HG03025 (cell line): ENCODE data around the gene ASB2.

Source experiments
- ATAC-seq: cut with Tn5 transposase; IDR thresholded peaks from one replicate; pipeline ENCODE4 v1.9.1; 2021; ENCODE audit warnings: mild to moderate bottlenecking, moderate library complexity; ENCODE audit not compliant: unreplicated experiment, low FRiP score

Gene ASB2

DNA sequence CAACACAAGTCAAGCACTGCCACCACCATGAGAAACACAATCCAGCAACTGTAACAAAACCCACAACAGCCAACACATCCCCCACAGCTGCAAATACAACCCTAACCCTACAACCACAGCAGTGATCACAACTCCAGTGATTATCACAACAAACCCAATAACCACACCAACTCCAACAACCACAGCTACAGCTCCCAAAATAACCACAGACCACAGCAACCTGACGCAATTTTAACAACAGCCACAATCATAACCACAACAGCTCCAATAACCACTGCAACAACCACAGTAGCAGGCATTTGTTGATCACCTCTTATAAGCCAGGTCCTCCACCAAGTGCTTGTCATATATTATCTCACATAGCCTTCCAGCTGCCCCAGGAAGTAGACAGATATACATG, 91.4 kb downstream of the ASB2 start:
- ATAC-seq = no peak
